ENCODE measurements around the gene CBX2.

- TF ChIP-seq CTCF (IDR thresholded peaks at IDR 0.05) (no peak), POLR2A (IDR thresholded peaks at IDR 0.05) (no peak)
Measured at GRCh38 chr17:79821331-79822095, 43.6 kb downstream of the CBX2 start.
